A549 (cell line): ENCODE measurements around the gene JKAMP.

Source experiments
- CTCF ChIP-seq: fragments of >200 bp; sonication (Bioruptor Twin); formaldehyde crosslinking; IDR thresholded peaks from 3 replicates; pipeline ENCODE4 v1.5.1; 2016
- HOXA7 ChIP-seq: fragments of 250-450 bp; sonication (Bioruptor Pico); IDR thresholded peaks from 2 replicates; pipeline ENCODE4 v1.5.0; 2020; ENCODE audit warnings: mild to moderate bottlenecking, moderate library complexity
- TP53 ChIP-seq: fragments of 250-450 bp; sonication (Bioruptor Pico); IDR thresholded peaks from 2 replicates; pipeline ENCODE4 v1.5.0; 2021; ENCODE audit warnings: mild to moderate bottlenecking, moderate library complexity
- TF ChIP-seq, protein P1 (sequence below): IDR thresholded peaks from 2 replicates; pipeline ENCODE4 v1.6.1; 2012; ENCODE audit warnings: low read depth, borderline replicate concordance
- TF ChIP-seq, protein P2 (sequence below): fragments of 450-650 bp; IDR thresholded peaks from 2 replicates; pipeline ENCODE4 v1.6.1; 2014; ENCODE audit warnings: antibody characterized with exemption

GRCh38 chr14:59500732-59501131 is 16.4 kb downstream of the JKAMP start:
- TF ChIP-seq TP53, result no peak
- no peak for TF ChIP-seq CTCF
- TF ChIP-seq, protein P1, sequence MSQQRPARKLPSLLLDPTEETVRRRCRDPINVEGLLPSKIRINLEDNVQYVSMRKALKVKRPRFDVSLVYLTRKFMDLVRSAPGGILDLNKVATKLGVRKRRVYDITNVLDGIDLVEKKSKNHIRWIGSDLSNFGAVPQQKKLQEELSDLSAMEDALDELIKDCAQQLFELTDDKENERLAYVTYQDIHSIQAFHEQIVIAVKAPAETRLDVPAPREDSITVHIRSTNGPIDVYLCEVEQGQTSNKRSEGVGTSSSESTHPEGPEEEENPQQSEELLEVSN, result no peak
- TF ChIP-seq, protein P2, sequence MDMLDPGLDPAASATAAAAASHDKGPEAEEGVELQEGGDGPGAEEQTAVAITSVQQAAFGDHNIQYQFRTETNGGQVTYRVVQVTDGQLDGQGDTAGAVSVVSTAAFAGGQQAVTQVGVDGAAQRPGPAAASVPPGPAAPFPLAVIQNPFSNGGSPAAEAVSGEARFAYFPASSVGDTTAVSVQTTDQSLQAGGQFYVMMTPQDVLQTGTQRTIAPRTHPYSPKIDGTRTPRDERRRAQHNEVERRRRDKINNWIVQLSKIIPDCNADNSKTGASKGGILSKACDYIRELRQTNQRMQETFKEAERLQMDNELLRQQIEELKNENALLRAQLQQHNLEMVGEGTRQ, result no peak
- TF ChIP-seq HOXA7 (CRISPR knock-in tag), result no peak
